ENCODE results near the gene PATL2.

Gene PATL2

GRCh38 chr15:44623178-44623577 lies 87.9 kb downstream of the PATL2 start:
- Histone ChIP-seq H3K36me3 (peaks cover 8% of the 10 kb centered on the region), H3K27ac (no peak overlapping the region), H3K27me3 (ENCODE audit: insufficient read depth, low read depth, severe bottlenecking) (no peaks in the 10 kb centered on the region), H3K9me3 (ENCODE audit: severe bottlenecking) (no peaks in the 10 kb centered on the region), H3K4me3 (ENCODE audit: low read depth, low read length) (no peak overlapping the region)
- no peak for TF ChIP-seq CTCF (IDR thresholded peaks at IDR 0.05; ENCODE audit: low read depth, low read length)
- DNase-seq, result no peak

GRCh38 chr15:44620081-44620480 lies 91.0 kb downstream of the PATL2 start:
- Histone ChIP-seq H3K27me3 (ENCODE audit: insufficient read depth, low read depth, severe bottlenecking) (no peaks in the 10 kb centered on the region), H3K36me3 (peaks cover 10% of the 10 kb centered on the region), H3K4me3 (ENCODE audit: low read depth, low read length) (no peak overlapping the region), H3K27ac (no peak overlapping the region), H3K9me3 (ENCODE audit: severe bottlenecking) (no peaks in the 10 kb centered on the region)
- no peak for TF ChIP-seq CTCF (IDR thresholded peaks at IDR 0.05; ENCODE audit: low read depth, low read length)
- no peak for DNase-seq

DNA sequence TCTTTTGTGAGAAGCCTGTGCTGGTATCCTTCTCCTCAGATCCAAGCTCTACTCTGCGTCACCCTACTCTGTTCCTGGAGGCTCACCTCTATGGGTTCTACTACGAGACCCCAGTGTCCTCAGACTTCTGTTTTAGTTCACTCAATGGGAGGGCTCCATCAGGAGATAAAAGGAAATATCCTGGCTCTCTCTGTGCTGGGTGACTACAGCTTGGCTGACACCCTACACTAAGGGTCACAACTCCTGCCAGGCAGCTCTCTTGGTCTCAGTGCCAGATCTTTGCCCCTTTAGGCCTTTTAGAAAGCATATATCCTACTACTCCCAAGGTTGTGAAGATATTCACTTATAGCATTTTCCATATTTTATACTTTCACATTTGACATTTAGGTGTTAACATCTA lies 94.1 kb downstream of the PATL2 start:
- no peaks in the 10 kb centered on the region for H3K9me3 ChIP-seq (ENCODE audit: severe bottlenecking)
- DNase-seq, result no peak
- H3K27me3 ChIP-seq (ENCODE audit: insufficient read depth, low read depth, severe bottlenecking), result no peaks in the 10 kb centered on the region
- TF ChIP-seq CTCF (IDR thresholded peaks at IDR 0.05; ENCODE audit: low read depth, low read length), result no peak
- no peak overlapping the region for H3K4me3 ChIP-seq (ENCODE audit: low read depth, low read length)
- H3K36me3 ChIP-seq, result peaks cover 25% of the 10 kb centered on the region
- H3K27ac ChIP-seq, result no peak overlapping the region
